Activated CD8-positive, alpha-beta memory T cell treated with anti-CD3 and anti-CD28 coated beads, Interleukin-2, amount 50 U/mL, for 24 hours (primary cell): ENCODE results near the gene TOP2B.

Experiments
- DNase-seq: peaks from one replicate; pipeline ENCODE4 v3.0.0-alpha.2; 2020; ENCODE audit errors: extremely low read depth

TOP2B gene

GRCh38 chr3:25664812-25665314, at the start of gene TOP2B:
TOP2B (minus strand) TSS chr3:25664907; CDS start chr3:25664297, 610 bp downstream.
- peak; percentile 81 for DNase-seq

GRCh38 chr3:25713341-25713985, 48.8 kb upstream of the TOP2B start:
- no peak for DNase-seq

- no peak for DNase-seq
Observed at GRCh38 chr3:25711090-25711489, 46.4 kb upstream of the TOP2B start.

GRCh38 chr3:25708036-25708435, 43.3 kb upstream of the TOP2B start:
- no peak for DNase-seq

GRCh38 chr3:25707268-25707926, 42.7 kb upstream of the TOP2B start:
- DNase-seq: no peak

- DNase-seq: no peak
Observed at GRCh38 chr3:25706213-25706612, 41.5 kb upstream of the TOP2B start.

GRCh38 chr3:25697553-25697952, 32.8 kb upstream of the TOP2B start:
- no peak for DNase-seq

- no peak for DNase-seq
Observed at GRCh38 chr3:25695731-25696420, 31.2 kb upstream of the TOP2B start.

- no peak for DNase-seq
Observed at GRCh38 chr3:25693238-25693637, 28.5 kb upstream of the TOP2B start.

- DNase-seq: no peak
Observed at GRCh38 chr3:25692341-25692740, 27.6 kb upstream of the TOP2B start.

- DNase-seq: no peak
Observed at GRCh38 chr3:25690768-25691533, 26.2 kb upstream of the TOP2B start.

GRCh38 chr3:25689226-25689625, 24.5 kb upstream of the TOP2B start:
- DNase-seq: no peak

- no peak for DNase-seq
Observed at GRCh38 chr3:25687742-25688141, 23.0 kb upstream of the TOP2B start.

- no peak for DNase-seq
Observed at GRCh38 chr3:25686766-25687165, 22.1 kb upstream of the TOP2B start.

GRCh38 chr3:25683882-25684281, 19.2 kb upstream of the TOP2B start:
- DNase-seq: no peak

GRCh38 chr3:25683410-25683809, 18.7 kb upstream of the TOP2B start:
- no peak for DNase-seq

GRCh38 chr3:25679642-25680302, 15.1 kb upstream of the TOP2B start:
- DNase-seq: no peak

GRCh38 chr3:25679166-25679565, 14.5 kb upstream of the TOP2B start:
- no peak for DNase-seq

GRCh38 chr3:25678581-25678980, 13.9 kb upstream of the TOP2B start:
- no peak for DNase-seq

GRCh38 chr3:25677121-25677520, 12.4 kb upstream of the TOP2B start:
- DNase-seq: no peak

- no peak for DNase-seq
Observed at GRCh38 chr3:25674670-25675069, 10.0 kb upstream of the TOP2B start.
